Smooth muscle cell (in vitro differentiated cells): ENCODE results near the gene RBM15. TPM values are rescaled to one million over a fixed set of nuclear protein-coding genes. Genes with fewer than 3 reads are reported as not detected.

Source experiments
- DNase-seq: peaks from one replicate; lab custom pipeline; 2025; ENCODE audit not compliant: unreplicated experiment; lab: John Stamatoyannopoulos, UW
- H2AFZ ChIP-seq: fragments of 200-600 bp; sonication (generic); 2 replicates; pipeline ENCODE4 v1.6.0; 2016; ENCODE audit warnings: antibody characterized with exemption, low read depth, mild to moderate bottlenecking
- H3F3A ChIP-seq: fragments of 200-600 bp; sonication (generic); 2 replicates; pipeline ENCODE4 v1.6.0; 2017; ENCODE audit warnings: antibody characterized with exemption, low read depth
- H3K27ac ChIP-seq: fragments of 200-600 bp; sonication (generic); 2 replicates; pipeline ENCODE4 v1.5.1; 2016; ENCODE audit warnings: low read depth, mild to moderate bottlenecking
- H3K27me3 ChIP-seq: fragments of 200-600 bp; sonication (generic); 2 replicates; pipeline ENCODE4 v1.6.1; 2016; ENCODE audit warnings: low read depth, mild to moderate bottlenecking
- H3K36me3 ChIP-seq: fragments of 200-600 bp; sonication (generic); 2 replicates; pipeline ENCODE4 v1.5.1; 2016; ENCODE audit warnings: low read depth
- H3K4me1 ChIP-seq: fragments of 200-600 bp; sonication (generic); 2 replicates; pipeline ENCODE4 v1.5.1; 2016; ENCODE audit warnings: low read depth
- H3K4me2 ChIP-seq: fragments of 200-600 bp; sonication (generic); 2 replicates; pipeline ENCODE4 v1.6.0; 2016; ENCODE audit warnings: mild to moderate bottlenecking
- H3K4me3 ChIP-seq: fragments of 200-600 bp; sonication (generic); 2 replicates; pipeline ENCODE4 v1.5.1; 2016; ENCODE audit warnings: mild to moderate bottlenecking
- H3K79me2 ChIP-seq: fragments of 200-600 bp; sonication (generic); 2 replicates; pipeline ENCODE4 v1.6.0; 2016; ENCODE audit warnings: low read depth, mild to moderate bottlenecking
- H3K9ac ChIP-seq: fragments of 200-600 bp; sonication (generic); 2 replicates; pipeline ENCODE4 v1.6.0; 2016; ENCODE audit warnings: low read depth
- H3K9me3 ChIP-seq: fragments of 200-600 bp; sonication (generic); replicated peaks from 2 replicates; pipeline ENCODE4 v1.5.1; 2016; ENCODE audit warnings: low read depth
- H4K20me1 ChIP-seq: fragments of 200-600 bp; sonication (generic); 2 replicates; pipeline ENCODE4 v1.6.0; 2016; ENCODE audit warnings: low read depth
- CTCF ChIP-seq: fragments of 200-600 bp; sonication (generic); IDR thresholded peaks from 2 replicates; pipeline ENCODE4 v1.5.1; 2017; ENCODE audit warnings: borderline replicate concordance, mild to moderate bottlenecking, antibody characterized with exemption; ENCODE audit not compliant: insufficient read depth, poor library complexity, severe bottlenecking
- WGBS: methylation state at CpG from one replicate; pipeline ENCODE4 v1.1.7; 2016; ENCODE audit warnings: low lambda C conversion rate; 5-methylcytosine and 5-hydroxymethylcytosine counted together
- polyA plus RNA-seq: library from polyadenylated mRNA; unstranded; fragments of >200 nt; fragmentation: Nextera tagmentation; extraction: Ambion mirVana; gene quantifications from 2 replicates; pipeline ENCODE4 v1.2.1, GENCODE V29; 2016
- total RNA-seq: library from RNA; depleted of rRNA; stranded (reverse); fragments of >200 nt; gene quantifications from 2 replicates; pipeline ENCODE4 v1.2.3, GENCODE V29; 2014

Gene RBM15
- total and polyA plus RNA-seq, 2 experiments from 2014 or later: 5.3 to 32.9 TPM

GRCh38 chr1:110341146-110341871 is 2.1 kb downstream of the RBM15 start:
- Histone ChIP-seq H3K79me2 (peaks cover 64% of the 10 kb centered on the region), H3K4me2 (peak overlapping the region; percentile 91), H3K9ac (no peak overlapping the region), H3K9me3 (no peaks in the 10 kb centered on the region), H3K4me3 (peak overlapping the region; percentile 37), H2AFZ (no peak overlapping the region), H3K27ac (no peak overlapping the region), H3F3A (peaks cover 9% of the 10 kb centered on the region), H3K36me3 (no peaks in the 10 kb centered on the region), H4K20me1 (peaks cover 64% of the 10 kb centered on the region), H3K27me3 (no peaks in the 10 kb centered on the region), H3K4me1 (peaks cover 60% of the 10 kb centered on the region)
- TF ChIP-seq CTCF: no peak
- WGBS: 82% methylated on average over 27 of the region's 27 CpGs
- no peak for DNase-seq

GRCh38 chr1:110341872-110342331 is 2.7 kb downstream of the RBM15 start:
- Histone ChIP-seq H3K27ac (no peak overlapping the region), H3K9ac (no peak overlapping the region), H3K4me3 (peak overlapping the region; percentile 37), H3F3A (peaks cover 9% of the 10 kb centered on the region), H2AFZ (no peak overlapping the region), H3K4me1 (peaks cover 60% of the 10 kb centered on the region), H3K4me2 (peak overlapping the region; percentile 91), H3K27me3 (no peaks in the 10 kb centered on the region), H3K79me2 (peaks cover 70% of the 10 kb centered on the region), H3K36me3 (no peaks in the 10 kb centered on the region), H3K9me3 (no peaks in the 10 kb centered on the region), H4K20me1 (peaks cover 70% of the 10 kb centered on the region)
- no peak for TF ChIP-seq CTCF
- no peak for DNase-seq
- WGBS: 67% methylated on average over 9 of the region's 9 CpGs

GRCh38 chr1:110343249-110343648 is 4.1 kb downstream of the RBM15 start:
- H3K4me1 ChIP-seq: peaks cover 60% of the 10 kb centered on the region
- H3K36me3 ChIP-seq: no peaks in the 10 kb centered on the region
- no peak for DNase-seq
- H3K9ac ChIP-seq: peak overlapping the region; percentile 14
- peaks cover 83% of the 10 kb centered on the region for H3K79me2 ChIP-seq
- H3F3A ChIP-seq: no peaks in the 10 kb centered on the region
- no peak overlapping the region for H2AFZ ChIP-seq
- H3K9me3 ChIP-seq: no peaks in the 10 kb centered on the region
- H3K27me3 ChIP-seq: no peaks in the 10 kb centered on the region
- peaks cover 82% of the 10 kb centered on the region for H4K20me1 ChIP-seq
- 94% methylated on average over 2 of the region's 2 CpGs for WGBS
- TF ChIP-seq CTCF: no peak
- peak overlapping the region; percentile 91 for H3K4me2 ChIP-seq
- H3K4me3 ChIP-seq: peak overlapping the region; percentile 37
- H3K27ac ChIP-seq: no peak overlapping the region

- Histone ChIP-seq H3K4me3 (peak overlapping the region; percentile 37), H3K9ac (no peak overlapping the region), H4K20me1 (peaks cover 87% of the 10 kb centered on the region)
Observed at GRCh38 chr1:110344152-110344551, 5.0 kb downstream of the RBM15 start.

More at GRCh38 chr1:110344152-110344551, 5.0 kb downstream of the RBM15 start:
- Histone ChIP-seq H3K36me3 (no peaks in the 10 kb centered on the region), H3K79me2 (peaks cover 91% of the 10 kb centered on the region), H3K9me3 (no peaks in the 10 kb centered on the region), H3F3A (no peaks in the 10 kb centered on the region), H2AFZ (no peak overlapping the region), H3K27ac (no peak overlapping the region), H3K4me1 (peaks cover 69% of the 10 kb centered on the region), H3K27me3 (no peaks in the 10 kb centered on the region), H3K4me2 (peak overlapping the region; percentile 91)
- 92% methylated on average over 3 of the region's 3 CpGs for WGBS
- DNase-seq: no peak
- no peak for TF ChIP-seq CTCF
